K562 (cell line): Measurements from ENCODE around the gene TMEM61. TPM values are rescaled to one million over a fixed set of nuclear protein-coding genes. Genes with fewer than 3 reads are reported as not detected.

Experiments
- BACH1 ChIP-seq: fragments of 200-800 bp; sonication (Bioruptor generic); IDR thresholded peaks from 2 replicates; pipeline ENCODE4 v1.6.1; 2016; ENCODE audit warnings: missing genetic modification characterization, missing compliant biosample characterization
- KAT2B ChIP-seq: IDR thresholded peaks from one replicate; pipeline ENCODE4 v1.6.1; 2012; ENCODE audit warnings: low read depth, mild to moderate bottlenecking, control low read depth, inconsistent platforms, low read length, moderate library complexity
- POLR2H ChIP-seq: IDR thresholded peaks from 2 replicates; pipeline ENCODE4 v1.6.1; 2016; ENCODE audit warnings: missing genetic modification characterization, low read depth, mild to moderate bottlenecking, control low read depth, missing compliant biosample characterization, moderate library complexity
- REST ChIP-seq, 2 experiments: fragments of 450-650 bp; formaldehyde crosslinking in 1 of 2; IDR thresholded peaks; 2 replicates each; pipeline versions ENCODE4 v1.4.0 to v1.6.1; 2014 to 2020; ENCODE audit warnings: mild to moderate bottlenecking in 2 of 2, borderline replicate concordance in 1 of 2, low read depth in 1 of 2
- RHOXF2B ChIP-seq: fragments of 250-450 bp; sonication (Bioruptor Pico); conservative IDR thresholded peaks from 2 replicates; pipeline ENCODE4 v1.5.1; 2021
- TCF3 ChIP-seq: sonication (generic); formaldehyde crosslinking; IDR thresholded peaks from 2 replicates; pipeline ENCODE4 v1.4.0; 2020; ENCODE audit warnings: mild to moderate bottlenecking, missing genetic modification reagents
- ZBTB1 ChIP-seq: sonication (generic); formaldehyde crosslinking; IDR thresholded peaks from 2 replicates; pipeline ENCODE4 v1.8.1; 2023; ENCODE audit warnings: missing genetic modification reagents, low read depth, mild to moderate bottlenecking, borderline replicate concordance
- ZNF197 ChIP-seq: fragments of 200-800 bp; sonication (Bioruptor generic); IDR thresholded peaks from 2 replicates; pipeline ENCODE4 v1.6.1; 2016; ENCODE audit warnings: low read depth, missing genetic modification characterization, missing compliant biosample characterization
- ZNF23 ChIP-seq: fragments of 250-450 bp; sonication (Bioruptor Pico); IDR thresholded peaks from 2 replicates; pipeline ENCODE4 v1.4.0; 2020; ENCODE audit warnings: mild to moderate bottlenecking
- ZNF551 ChIP-seq: fragments of 250-450 bp; sonication (Bioruptor Pico); IDR thresholded peaks from 2 replicates; pipeline ENCODE4 v1.5.0; 2021; ENCODE audit warnings: mild to moderate bottlenecking, moderate library complexity
- ZNF655 ChIP-seq: fragments of 250-450 bp; sonication (Bioruptor Pico); IDR thresholded peaks from 2 replicates; pipeline ENCODE4 v1.5.0; 2021
- polyA plus RNA-seq, 8 experiments: library from polyadenylated mRNA; depleted of rRNA in 4 of 8; stranded (reverse) in 5 of 8; unstranded in 3 of 8; fragments of >200 nt; fragmentation: Nextera tagmentation in 2 of 8; fragmentation: Illumina TruSeq in 1 of 8; extraction: Ambion mirVana in 2 of 8; extraction: Trizol in 1 of 8; gene quantifications; 2 replicates each; pipeline versions ENCODE4 v1.2.1 to v1.2.3, GENCODE V29; 2011 to 2014; ENCODE audit warnings: inconsistent platforms in 1 of 8, missing spikeins in 1 of 8
- total RNA-seq, 7 experiments: library from RNA; depleted of rRNA in 6 of 7; stranded (reverse); fragments of >200 nt in 6 of 7; fragmentation: Illumina TruSeq in 2 of 7; extraction: Trizol in 2 of 7; gene quantifications; 2 replicates each; pipeline versions ENCODE4 v1.2.1 to v1.2.3, GENCODE V29; 2011 to 2021; ENCODE audit warnings: low replicate concordance in 1 of 7

Gene TMEM61
- total and polyA plus RNA-seq, 9 of the 15 experiments (the other 6 are each of a cell fraction or from before 2014, with no cell fraction given) = not detected

- TF ChIP-seq REST (IDR thresholded peaks at IDR 0.05; ENCODE audit: borderline replicate concordance) (no peak), REST (CRISPR knock-in tag; IDR thresholded peaks at IDR 0.05; ENCODE audit: low read depth) (no peak), KAT2B (no peak), ZNF551 (CRISPR knock-in tag) (no peak), POLR2H (tag) (no peak), RHOXF2B (CRISPR knock-in tag) (no peak), ZNF655 (CRISPR knock-in tag) (no peak), TCF3 (CRISPR knock-in tag) (no peak), ZNF23 (no peak), ZBTB1 (CRISPR knock-in tag) (no peak), BACH1 (tag) (no peak), ZNF197 (no peak)
These were observed 20.9 kb downstream of the TMEM61 start (continued) for GRCh38 chr1:55001311-55001710.
